HG03280 (cell line): Measurements from ENCODE around the gene ITGA5.

Experiments
- ATAC-seq: cut with Tn5 transposase; IDR thresholded peaks from one replicate; pipeline ENCODE4 v1.9.1; 2021; ENCODE audit warnings: mild to moderate bottlenecking, moderate library complexity; ENCODE audit not compliant: unreplicated experiment

ITGA5 gene

GRCh38 chr12:54419088-54419887 is at the start of gene ITGA5:
Gene ITGA5, minus strand, starts transcription at chr12:54419266. Its CDS starts 68 bp downstream, at chr12:54419198.
- no peak for ATAC-seq

GRCh38 chr12:54465857-54466523 is 46.9 kb upstream of the ITGA5 start:
- no peak for ATAC-seq

GRCh38 chr12:54463484-54463883 is 44.4 kb upstream of the ITGA5 start:
- no peak for ATAC-seq

GRCh38 chr12:54463034-54463433 is 44.0 kb upstream of the ITGA5 start:
- ATAC-seq: no peak

- no peak for ATAC-seq
Observed at GRCh38 chr12:54460317-54460923, 41.4 kb upstream of the ITGA5 start.

GRCh38 chr12:54459355-54459754 is 40.3 kb upstream of the ITGA5 start:
- no peak for ATAC-seq

GRCh38 chr12:54455760-54456469 is 36.8 kb upstream of the ITGA5 start:
- ATAC-seq: no peak

GRCh38 chr12:54452628-54453027 is 33.6 kb upstream of the ITGA5 start:
- no peak for ATAC-seq

GRCh38 chr12:54448344-54448743 is 29.3 kb upstream of the ITGA5 start:
- no peak for ATAC-seq

GRCh38 chr12:54447917-54448316 is 28.9 kb upstream of the ITGA5 start:
- no peak for ATAC-seq

- ATAC-seq: no peak
Observed at GRCh38 chr12:54444206-54444605, 25.1 kb upstream of the ITGA5 start.

GRCh38 chr12:54443446-54443845 is 24.4 kb upstream of the ITGA5 start:
- ATAC-seq: no peak

GRCh38 chr12:54442961-54443360 is 23.9 kb upstream of the ITGA5 start:
- ATAC-seq: no peak

- no peak for ATAC-seq
Observed at GRCh38 chr12:54442099-54442498, 23.0 kb upstream of the ITGA5 start.

- peak; percentile 55 for ATAC-seq
Observed at GRCh38 chr12:54439521-54440255, 20.6 kb upstream of the ITGA5 start.

GRCh38 chr12:54439096-54439495 is 20.0 kb upstream of the ITGA5 start:
- ATAC-seq: no peak

GRCh38 chr12:54438517-54438916 is 19.5 kb upstream of the ITGA5 start:
- no peak for ATAC-seq

GRCh38 chr12:54437697-54438096 is 18.6 kb upstream of the ITGA5 start:
- no peak for ATAC-seq

GRCh38 chr12:54437243-54437642 is 18.2 kb upstream of the ITGA5 start:
- ATAC-seq: no peak

GRCh38 chr12:54432815-54433164 is 13.7 kb upstream of the ITGA5 start:
- ATAC-seq: no peak
